ENCODE data around the gene RACGAP1. TPM values are rescaled to one million over a fixed set of nuclear protein-coding genes. Genes with fewer than 3 reads are reported as not detected.

The RACGAP1 gene
- polyA plus RNA-seq, 1 donor from 2014 or later, result 18.3 TPM

DNA sequence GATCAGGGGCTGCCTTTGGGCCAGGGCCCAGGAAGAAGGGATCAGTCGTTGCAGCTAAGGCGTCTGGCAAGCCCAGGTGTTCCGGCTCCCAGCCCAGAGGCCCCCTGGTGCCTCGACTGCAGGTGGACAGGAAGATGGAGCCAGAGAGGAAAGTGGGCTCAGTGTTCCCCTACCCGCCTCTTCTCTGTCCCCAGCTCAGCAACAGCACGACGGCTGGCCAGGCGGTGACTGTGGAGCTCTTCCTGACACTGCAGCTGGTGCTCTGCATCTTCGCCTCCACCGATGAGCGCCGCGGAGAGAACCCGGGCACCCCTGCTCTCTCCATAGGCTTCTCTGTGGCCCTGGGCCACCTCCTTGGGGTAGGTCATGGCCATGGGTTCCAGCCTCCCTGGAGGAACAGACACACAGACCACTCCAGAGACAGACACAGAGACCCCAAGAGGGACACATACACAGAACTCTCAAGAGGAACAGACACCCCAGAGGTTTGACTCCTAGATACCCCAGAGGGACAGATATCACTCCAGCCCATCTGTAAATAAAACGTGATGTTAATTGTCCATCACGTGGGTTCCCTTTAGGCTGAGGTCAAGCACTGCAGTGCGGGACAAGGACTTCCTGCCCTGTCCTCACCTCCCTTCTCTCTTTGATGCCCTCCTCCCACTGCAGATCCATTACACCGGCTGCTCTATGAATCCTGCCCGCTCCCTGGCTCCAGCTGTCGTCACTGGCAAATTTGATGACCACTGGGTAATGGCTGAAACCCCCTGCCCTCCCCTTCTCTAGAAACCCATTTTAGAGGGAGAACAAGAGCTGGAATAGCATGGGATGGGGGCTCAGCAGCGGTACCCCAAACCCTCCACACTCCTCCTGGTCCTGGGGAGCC, 71.1 kb downstream of the RACGAP1 start:
- no peak overlapping the region for H3K27ac ChIP-seq (ENCODE audit: low read length)
- H2AFZ ChIP-seq (ENCODE audit: low read depth, low read length), result no peak overlapping the region
- H3K79me2 ChIP-seq (replicated peaks; ENCODE audit: insufficient read depth, low read length), result no peaks in the 10 kb centered on the region
- H3K4me3 ChIP-seq (ENCODE audit: low read length), result no peak overlapping the region
- H3K4me2 ChIP-seq (ENCODE audit: low read length), result no peak overlapping the region
- H3K9me3 ChIP-seq (ENCODE audit: low read length), result no peaks in the 10 kb centered on the region
- no peak overlapping the region for H3K9ac ChIP-seq (ENCODE audit: low read length)
- no peaks in the 10 kb centered on the region for H3K27me3 ChIP-seq (ENCODE audit: insufficient read depth, low read depth, low read length)
- TF ChIP-seq, protein P1, sequence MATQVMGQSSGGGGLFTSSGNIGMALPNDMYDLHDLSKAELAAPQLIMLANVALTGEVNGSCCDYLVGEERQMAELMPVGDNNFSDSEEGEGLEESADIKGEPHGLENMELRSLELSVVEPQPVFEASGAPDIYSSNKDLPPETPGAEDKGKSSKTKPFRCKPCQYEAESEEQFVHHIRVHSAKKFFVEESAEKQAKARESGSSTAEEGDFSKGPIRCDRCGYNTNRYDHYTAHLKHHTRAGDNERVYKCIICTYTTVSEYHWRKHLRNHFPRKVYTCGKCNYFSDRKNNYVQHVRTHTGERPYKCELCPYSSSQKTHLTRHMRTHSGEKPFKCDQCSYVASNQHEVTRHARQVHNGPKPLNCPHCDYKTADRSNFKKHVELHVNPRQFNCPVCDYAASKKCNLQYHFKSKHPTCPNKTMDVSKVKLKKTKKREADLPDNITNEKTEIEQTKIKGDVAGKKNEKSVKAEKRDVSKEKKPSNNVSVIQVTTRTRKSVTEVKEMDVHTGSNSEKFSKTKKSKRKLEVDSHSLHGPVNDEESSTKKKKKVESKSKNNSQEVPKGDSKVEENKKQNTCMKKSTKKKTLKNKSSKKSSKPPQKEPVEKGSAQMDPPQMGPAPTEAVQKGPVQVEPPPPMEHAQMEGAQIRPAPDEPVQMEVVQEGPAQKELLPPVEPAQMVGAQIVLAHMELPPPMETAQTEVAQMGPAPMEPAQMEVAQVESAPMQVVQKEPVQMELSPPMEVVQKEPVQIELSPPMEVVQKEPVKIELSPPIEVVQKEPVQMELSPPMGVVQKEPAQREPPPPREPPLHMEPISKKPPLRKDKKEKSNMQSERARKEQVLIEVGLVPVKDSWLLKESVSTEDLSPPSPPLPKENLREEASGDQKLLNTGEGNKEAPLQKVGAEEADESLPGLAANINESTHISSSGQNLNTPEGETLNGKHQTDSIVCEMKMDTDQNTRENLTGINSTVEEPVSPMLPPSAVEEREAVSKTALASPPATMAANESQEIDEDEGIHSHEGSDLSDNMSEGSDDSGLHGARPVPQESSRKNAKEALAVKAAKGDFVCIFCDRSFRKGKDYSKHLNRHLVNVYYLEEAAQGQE (IDR thresholded peaks at IDR 0.05; ENCODE audit: borderline replicate concordance), result no peak
- TF ChIP-seq POLR2AphosphoS5 (IDR thresholded peaks at IDR 0.05) (no peak), SMC3 (conservative IDR thresholded peaks at IDR 0.05; ENCODE audit: poor library complexity) (no peak), EZH2 (IDR thresholded peaks at IDR 0.05; ENCODE audit: borderline replicate concordance, insufficient read depth, low read length, poor library complexity, severe bottlenecking) (no peak), EP300 (conservative IDR thresholded peaks at IDR 0.05; ENCODE audit: poor library complexity, severe bottlenecking) (no peak), MXI1 (conservative IDR thresholded peaks at IDR 0.05; ENCODE audit: poor library complexity, severe bottlenecking) (no peak), TAF1 (IDR thresholded peaks at IDR 0.05; ENCODE audit: low read depth) (no peak), RAD21 (conservative IDR thresholded peaks at IDR 0.05) (no peak)
- TF ChIP-seq, protein P2, sequence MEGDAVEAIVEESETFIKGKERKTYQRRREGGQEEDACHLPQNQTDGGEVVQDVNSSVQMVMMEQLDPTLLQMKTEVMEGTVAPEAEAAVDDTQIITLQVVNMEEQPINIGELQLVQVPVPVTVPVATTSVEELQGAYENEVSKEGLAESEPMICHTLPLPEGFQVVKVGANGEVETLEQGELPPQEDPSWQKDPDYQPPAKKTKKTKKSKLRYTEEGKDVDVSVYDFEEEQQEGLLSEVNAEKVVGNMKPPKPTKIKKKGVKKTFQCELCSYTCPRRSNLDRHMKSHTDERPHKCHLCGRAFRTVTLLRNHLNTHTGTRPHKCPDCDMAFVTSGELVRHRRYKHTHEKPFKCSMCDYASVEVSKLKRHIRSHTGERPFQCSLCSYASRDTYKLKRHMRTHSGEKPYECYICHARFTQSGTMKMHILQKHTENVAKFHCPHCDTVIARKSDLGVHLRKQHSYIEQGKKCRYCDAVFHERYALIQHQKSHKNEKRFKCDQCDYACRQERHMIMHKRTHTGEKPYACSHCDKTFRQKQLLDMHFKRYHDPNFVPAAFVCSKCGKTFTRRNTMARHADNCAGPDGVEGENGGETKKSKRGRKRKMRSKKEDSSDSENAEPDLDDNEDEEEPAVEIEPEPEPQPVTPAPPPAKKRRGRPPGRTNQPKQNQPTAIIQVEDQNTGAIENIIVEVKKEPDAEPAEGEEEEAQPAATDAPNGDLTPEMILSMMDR (IDR thresholded peaks at IDR 0.05; ENCODE audit: poor library complexity, severe bottlenecking), result no peak
- no peaks in the 10 kb centered on the region for H3F3A ChIP-seq (ENCODE audit: insufficient read depth, low read length, poor library complexity, severe bottlenecking)
- H3K9me2 ChIP-seq (ENCODE audit: insufficient read depth, low read length), result no peaks in the 10 kb centered on the region
- no peaks in the 10 kb centered on the region for H4K20me1 ChIP-seq (ENCODE audit: insufficient read depth)
- H3K36me3 ChIP-seq (ENCODE audit: insufficient read depth, low read length), result no peaks in the 10 kb centered on the region

DNA sequence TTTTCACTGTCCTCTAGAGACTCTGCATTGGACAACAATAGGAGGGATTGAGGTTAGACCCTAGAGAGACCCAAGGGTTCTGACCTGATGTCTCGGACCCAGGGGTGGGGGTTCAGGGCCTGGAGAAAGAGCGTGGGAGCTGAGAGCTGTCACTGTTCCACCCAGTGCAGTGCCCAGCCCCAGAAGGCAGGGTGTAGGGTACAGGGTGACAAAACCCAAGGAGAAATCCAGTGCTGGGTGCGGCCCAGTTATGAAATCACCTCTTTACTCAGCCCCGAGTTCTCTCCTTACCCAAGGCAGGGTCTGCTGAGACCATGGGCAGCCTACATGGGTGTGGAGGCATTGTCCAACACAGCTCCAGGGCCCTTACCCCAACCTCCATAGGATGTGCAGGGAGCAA, 72.1 kb downstream of the RACGAP1 start:
- Histone ChIP-seq H3F3A (ENCODE audit: insufficient read depth, low read length, poor library complexity, severe bottlenecking) (no peaks in the 10 kb centered on the region), H3K4me2 (ENCODE audit: low read length) (no peak overlapping the region), H3K9ac (ENCODE audit: low read length) (no peak overlapping the region), H3K9me2 (ENCODE audit: insufficient read depth, low read length) (no peaks in the 10 kb centered on the region), H3K27ac (ENCODE audit: low read length) (no peak overlapping the region), H3K36me3 (ENCODE audit: insufficient read depth, low read length) (no peaks in the 10 kb centered on the region), H3K9me3 (ENCODE audit: low read length) (no peaks in the 10 kb centered on the region), H2AFZ (ENCODE audit: low read depth, low read length) (no peak overlapping the region), H3K4me3 (ENCODE audit: low read length) (no peak overlapping the region), H4K20me1 (ENCODE audit: insufficient read depth) (no peaks in the 10 kb centered on the region), H3K79me2 (replicated peaks; ENCODE audit: insufficient read depth, low read length) (no peaks in the 10 kb centered on the region), H3K27me3 (ENCODE audit: insufficient read depth, low read depth, low read length) (no peaks in the 10 kb centered on the region)
- TF ChIP-seq MXI1 (conservative IDR thresholded peaks at IDR 0.05; ENCODE audit: poor library complexity, severe bottlenecking) (no peak), EZH2 (IDR thresholded peaks at IDR 0.05; ENCODE audit: borderline replicate concordance, insufficient read depth, low read length, poor library complexity, severe bottlenecking) (no peak), EP300 (conservative IDR thresholded peaks at IDR 0.05; ENCODE audit: poor library complexity, severe bottlenecking) (no peak), RAD21 (conservative IDR thresholded peaks at IDR 0.05) (no peak), SMC3 (conservative IDR thresholded peaks at IDR 0.05; ENCODE audit: poor library complexity) (no peak), POLR2AphosphoS5 (IDR thresholded peaks at IDR 0.05) (no peak), TAF1 (IDR thresholded peaks at IDR 0.05; ENCODE audit: low read depth) (no peak)
- TF ChIP-seq, protein P1 (IDR thresholded peaks at IDR 0.05; ENCODE audit: borderline replicate concordance), result no peak
- TF ChIP-seq, protein P2 (IDR thresholded peaks at IDR 0.05; ENCODE audit: poor library complexity, severe bottlenecking), result no peak

All from neural cell (in vitro differentiated cells).